Mammary epithelial cell (primary cell): ENCODE results near the gene POU4F3.

Experiments used
- CTCF ChIP-seq, 2 donors: IDR thresholded peaks in 1 of 2; conservative IDR thresholded peaks in 1 of 2; 2 replicates each; pipeline ENCODE4 v1.5.1; 2011 to 2012; ENCODE audit warnings: inconsistent platforms in 2 of 2, low read length in 2 of 2, mild to moderate bottlenecking in 2 of 2, control low read depth in 1 of 2, low read depth in 1 of 2; ENCODE audit not compliant: insufficient read depth in 1 of 2; ENCODE audit errors: extremely low read depth in 1 of 2
- EZH2 ChIP-seq: IDR thresholded peaks from 2 replicates; pipeline ENCODE4 v1.6.1; 2012; ENCODE audit warnings: low read length, inconsistent platforms, borderline replicate concordance

GRCh38 chr5:146344155-146345118, 5.8 kb downstream of the POU4F3 start:
- TF ChIP-seq EZH2 = no peak
- no peak for TF ChIP-seq CTCF (conservative IDR thresholded peaks at IDR 0.05 in 1 of 2, IDR thresholded peaks at IDR 0.05 in 1 of 2; ENCODE audit: extremely low read depth in 1 of 2, insufficient read depth in 1 of 2, low read depth in 1 of 2, low read length in 2 of 2)
